Cardiac fibroblast (primary cell): ENCODE data around the gene STRA8.

Source experiments
- DNase-seq, 2 donors: peaks; one replicate each; pipeline versions ENCODE4 v3.0.0 to v3.0.0-alpha.2; 2010; ENCODE audit warnings: low read depth in 2 of 2
- H3K4me3 ChIP-seq, 2 donors: replicated peaks in 1 of 2; 1 replicate in 1 of 2; 2 replicates in 1 of 2; pipeline ENCODE4 v1.5.1; 2011; ENCODE audit warnings: low read depth in 2 of 2, low read length in 2 of 2, mild to moderate bottlenecking in 2 of 2, moderate library complexity in 1 of 2
- CTCF ChIP-seq: IDR thresholded peaks from one replicate; pipeline ENCODE4 v1.5.1; 2011; ENCODE audit warnings: low read depth, mild to moderate bottlenecking, low read length, inconsistent platforms

Gene STRA8

GRCh38 chr7:135262623-135263320 is 29.1 kb downstream of the STRA8 start:
- H3K4me3 ChIP-seq = no peak overlapping the region
- no peak for DNase-seq
- TF ChIP-seq CTCF = no peak

- no peak for DNase-seq
- no peak for TF ChIP-seq CTCF
- H3K4me3 ChIP-seq = no peak overlapping the region
These were observed 29.8 kb downstream of the STRA8 start for GRCh38 chr7:135263321-135263970.

- no peak overlapping the region for H3K4me3 ChIP-seq
- no peak for TF ChIP-seq CTCF
- DNase-seq = no peak
These were observed 32.0 kb downstream of the STRA8 start for GRCh38 chr7:135265637-135266036.

- no peak overlapping the region for H3K4me3 ChIP-seq
- TF ChIP-seq CTCF = no peak
- DNase-seq = no peak
These were observed 36.3 kb downstream of the STRA8 start for GRCh38 chr7:135269921-135270320.

DNA sequence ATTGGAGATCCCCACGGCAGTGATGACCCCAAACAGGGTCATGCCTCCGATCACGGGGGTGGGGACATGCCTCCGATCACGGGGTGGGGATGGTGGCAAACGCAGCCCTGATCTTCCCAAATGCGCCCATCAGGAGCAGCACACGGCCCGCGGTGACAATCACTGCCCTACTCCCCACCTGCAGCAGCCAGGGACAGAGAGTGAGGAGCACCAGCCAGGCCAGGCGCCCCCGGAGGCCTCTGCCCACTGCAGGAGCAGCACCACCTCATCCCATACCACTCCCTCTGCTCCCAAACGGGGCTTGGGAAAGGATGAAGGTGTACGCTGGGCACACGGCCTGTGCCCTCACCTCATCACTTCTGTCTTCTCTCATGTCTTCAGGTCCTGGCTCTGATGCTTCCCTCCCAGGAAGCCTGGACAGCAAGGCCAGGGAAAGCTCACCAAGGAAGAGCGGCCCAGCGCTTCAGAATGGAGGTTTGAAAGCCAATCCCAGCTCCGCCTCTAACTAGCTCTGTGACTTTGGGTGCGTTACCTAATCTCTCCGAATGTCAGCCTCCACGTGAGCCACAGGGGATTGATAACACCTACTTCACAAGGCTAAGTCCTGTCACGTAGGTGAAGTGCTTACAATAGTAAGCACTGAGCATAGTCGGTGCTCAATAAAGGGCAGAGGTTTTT is 37.1 kb downstream of the STRA8 start:
- no peak for TF ChIP-seq CTCF
- no peak overlapping the region for H3K4me3 ChIP-seq
- no peak for DNase-seq

GRCh38 chr7:135271255-135271615 is 37.6 kb downstream of the STRA8 start:
- no peak overlapping the region for H3K4me3 ChIP-seq
- no peak for TF ChIP-seq CTCF

More at GRCh38 chr7:135271255-135271615, 37.6 kb downstream of the STRA8 start:
- DNase-seq = no peak
